ENCODE results near the gene FANCM. TPM values are rescaled to one million over a fixed set of nuclear protein-coding genes. Genes with fewer than 3 reads are reported as not detected.

The FANCM gene
- total and polyA plus RNA-seq, 2 experiments from 2014 or later: 4.1 to 6.7 TPM

- Histone ChIP-seq H3K27me3 (replicated peaks; ENCODE audit: insufficient read depth) (no peaks in the 10 kb centered on the region), H3K4me2 (ENCODE audit: unreplicated experiment) (peak overlapping the region; percentile 17), H2AFZ (no peak overlapping the region), H3K4me1 (ENCODE audit: insufficient read depth) (peaks cover 30% of the 10 kb centered on the region), H3K9ac (no peak overlapping the region), H4K20me1 (ENCODE audit: insufficient read depth) (no peaks in the 10 kb centered on the region), H3K9me2 (ENCODE audit: insufficient read depth) (no peaks in the 10 kb centered on the region), H3K4me3 (no peak overlapping the region), H3K79me2 (ENCODE audit: insufficient read depth) (no peaks in the 10 kb centered on the region), H3K9me3 (ENCODE audit: low read depth) (no peaks in the 10 kb centered on the region), H3K36me3 (ENCODE audit: low read depth) (0 out of 2 replicates have a peak, but pooled peaks cover 7% of the 10 kb centered on the region), H3K27ac (peak overlapping the region; percentile 52), H3F3A (ENCODE audit: insufficient read depth) (peaks cover 8% of the 10 kb centered on the region)
- peak; percentile 65 for DNase-seq
- 98 to 99% methylated on average over 2 of the region's 2 CpGs for WGBS, 2 experiments (ENCODE audit: low coverage in 1 of 2, low lambda C conversion rate in 2 of 2, missing lambda C conversion rate in 2 of 2)
- in situ Hi-C loops (cut with MboI): no loop called here
- TF ChIP-seq EZH2 (IDR thresholded peaks at IDR 0.05; ENCODE audit: insufficient read depth, poor library complexity, severe bottlenecking): no peak
- no peak for TF ChIP-seq EZH2phosphoT487 (IDR thresholded peaks at IDR 0.05; ENCODE audit: insufficient read depth, low read depth)
Measured at GRCh38 chr14:45185100-45185814, 49.5 kb downstream of the FANCM start.

- H3K4me2 ChIP-seq (ENCODE audit: unreplicated experiment): no peak overlapping the region
- in situ Hi-C loops (cut with MboI): no loop called here
- 86 to 91% methylated on average over 4 of the region's 4 CpGs for WGBS, 2 experiments (ENCODE audit: low coverage in 1 of 2, low lambda C conversion rate in 2 of 2, missing lambda C conversion rate in 2 of 2)
- no peaks in the 10 kb centered on the region for H3K27me3 ChIP-seq (replicated peaks; ENCODE audit: insufficient read depth)
- no peaks in the 10 kb centered on the region for H3K9me2 ChIP-seq (ENCODE audit: insufficient read depth)
- H3K27ac ChIP-seq: no peak overlapping the region
- no peaks in the 10 kb centered on the region for H3K79me2 ChIP-seq (ENCODE audit: insufficient read depth)
- no peaks in the 10 kb centered on the region for H3K36me3 ChIP-seq (ENCODE audit: low read depth)
- DNase-seq: no peak
- no peaks in the 10 kb centered on the region for H3K9me3 ChIP-seq (ENCODE audit: low read depth)
- H2AFZ ChIP-seq: no peak overlapping the region
- peaks cover 13% of the 10 kb centered on the region for H3F3A ChIP-seq (ENCODE audit: insufficient read depth)
- no peak overlapping the region for H3K9ac ChIP-seq
- H3K4me1 ChIP-seq (ENCODE audit: insufficient read depth): peaks cover 20% of the 10 kb centered on the region
- TF ChIP-seq EZH2 (IDR thresholded peaks at IDR 0.05; ENCODE audit: insufficient read depth, poor library complexity, severe bottlenecking) (no peak), EZH2phosphoT487 (IDR thresholded peaks at IDR 0.05; ENCODE audit: insufficient read depth, low read depth) (no peak)
- no peaks in the 10 kb centered on the region for H4K20me1 ChIP-seq (ENCODE audit: insufficient read depth)
- no peak overlapping the region for H3K4me3 ChIP-seq
Measured at GRCh38 chr14:45194964-45195363, 59.2 kb downstream of the FANCM start.

- Histone ChIP-seq H3K36me3 (ENCODE audit: low read depth) (no peaks in the 10 kb centered on the region), H3K79me2 (ENCODE audit: insufficient read depth) (no peaks in the 10 kb centered on the region), H3F3A (ENCODE audit: insufficient read depth) (peaks cover 19% of the 10 kb centered on the region), H3K27me3 (replicated peaks; ENCODE audit: insufficient read depth) (no peaks in the 10 kb centered on the region), H4K20me1 (ENCODE audit: insufficient read depth) (no peaks in the 10 kb centered on the region), H3K9me3 (ENCODE audit: low read depth) (no peaks in the 10 kb centered on the region), H2AFZ (no peak overlapping the region), H3K9ac (peak overlapping the region; percentile 3; the same call in 1 of the 2 replicates), H3K27ac (peak overlapping the region; percentile 59), H3K4me1 (ENCODE audit: insufficient read depth) (peaks cover 20% of the 10 kb centered on the region), H3K9me2 (ENCODE audit: insufficient read depth) (no peaks in the 10 kb centered on the region), H3K4me2 (ENCODE audit: unreplicated experiment) (peak overlapping the region; percentile 50), H3K4me3 (0 out of 2 replicates have a peak overlapping the region, but pooled peaks have one; percentile 2)
- in situ Hi-C loops (cut with MboI): no loop called here
- TF ChIP-seq EZH2 (IDR thresholded peaks at IDR 0.05; ENCODE audit: insufficient read depth, poor library complexity, severe bottlenecking): no peak
- no peak for TF ChIP-seq EZH2phosphoT487 (IDR thresholded peaks at IDR 0.05; ENCODE audit: insufficient read depth, low read depth)
- DNase-seq: peak; percentile 71
- 36 to 57% methylated on average over 3 of the region's 3 CpGs for WGBS, 2 experiments (ENCODE audit: low coverage in 1 of 2, low lambda C conversion rate in 2 of 2, missing lambda C conversion rate in 2 of 2)
Measured at GRCh38 chr14:45198551-45198950, 62.8 kb downstream of the FANCM start.

- Histone ChIP-seq H3K9me2 (ENCODE audit: insufficient read depth) (no peaks in the 10 kb centered on the region), H3K4me3 (0 out of 2 replicates have a peak overlapping the region, but pooled peaks have one; percentile 2), H3F3A (ENCODE audit: insufficient read depth) (peaks cover 19% of the 10 kb centered on the region), H2AFZ (no peak overlapping the region), H3K9ac (peak overlapping the region; percentile 3; the same call in 1 of the 2 replicates), H3K9me3 (ENCODE audit: low read depth) (no peaks in the 10 kb centered on the region), H3K4me1 (ENCODE audit: insufficient read depth) (peaks cover 20% of the 10 kb centered on the region), H3K79me2 (ENCODE audit: insufficient read depth) (no peaks in the 10 kb centered on the region), H3K36me3 (ENCODE audit: low read depth) (0 out of 2 replicates have a peak, but pooled peaks cover 5% of the 10 kb centered on the region), H3K4me2 (ENCODE audit: unreplicated experiment) (peak overlapping the region; percentile 50), H4K20me1 (ENCODE audit: insufficient read depth) (no peaks in the 10 kb centered on the region), H3K27ac (peak overlapping the region; percentile 59), H3K27me3 (replicated peaks; ENCODE audit: insufficient read depth) (no peaks in the 10 kb centered on the region)
- DNase-seq: peak; percentile 85
- 94 to 96% methylated on average over 1 of the region's 1 CpG for WGBS, 2 experiments (ENCODE audit: low coverage in 1 of 2, low lambda C conversion rate in 2 of 2, missing lambda C conversion rate in 2 of 2)
- in situ Hi-C loops (cut with MboI): no loop called here
- TF ChIP-seq EZH2phosphoT487 (IDR thresholded peaks at IDR 0.05; ENCODE audit: insufficient read depth, low read depth) (no peak), EZH2 (IDR thresholded peaks at IDR 0.05; ENCODE audit: insufficient read depth, poor library complexity, severe bottlenecking) (no peak)
Measured at GRCh38 chr14:45199230-45199629, 63.5 kb downstream of the FANCM start.
